ENCODE measurements around the gene TNNT2. TPM values are rescaled to one million over a fixed set of nuclear protein-coding genes. Genes with fewer than 3 reads are reported as not detected.
A peak's percentile ranks its signal among the peaks of the same experiment; 100 is the strongest.

Gene TNNT2
- total and polyA plus RNA-seq, 2 of the 13 experiments (the other 11 are each of a cell fraction or from before 2014, with no cell fraction given), result 0.20 to 0.63 TPM

DNA sequence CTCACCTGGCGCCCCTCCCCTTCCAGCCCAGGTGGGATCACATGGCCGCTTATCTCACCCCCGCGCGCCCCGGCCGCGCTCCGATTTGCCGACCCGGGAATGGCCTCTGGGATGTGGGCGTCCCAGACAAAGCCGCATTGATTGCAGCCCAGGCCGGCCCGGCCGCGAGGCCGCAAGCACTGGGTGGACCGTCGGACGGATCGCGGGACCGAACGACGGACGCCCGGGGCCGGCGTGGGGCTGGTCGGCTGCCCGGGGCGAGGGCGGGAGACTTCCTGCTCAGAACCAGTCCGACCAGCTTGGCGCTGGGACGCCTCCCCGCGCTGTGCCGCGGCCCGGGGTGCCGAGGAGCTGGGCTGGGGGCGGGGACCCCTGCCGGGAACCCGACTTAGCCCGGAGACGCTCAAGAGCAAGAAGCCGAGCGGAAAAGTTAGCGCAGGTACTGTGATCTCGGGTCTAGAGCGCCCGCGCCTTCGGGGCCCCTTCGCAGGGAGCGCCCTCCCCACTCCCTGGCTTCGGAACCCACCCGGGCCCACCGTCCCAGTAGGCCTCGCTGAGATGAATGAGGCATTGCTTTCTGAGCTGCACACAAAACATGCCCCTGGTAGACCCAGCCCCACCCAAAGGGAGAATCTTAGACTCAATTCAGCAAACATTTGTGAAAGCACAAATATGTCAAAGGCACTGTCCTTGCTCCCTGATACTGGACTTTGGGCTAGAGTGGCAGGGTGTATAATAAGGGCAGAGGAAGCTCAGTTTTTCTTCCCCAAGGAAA is 22.1 kb upstream of the TNNT2 start (continued):
- TF ChIP-seq, protein P1, sequence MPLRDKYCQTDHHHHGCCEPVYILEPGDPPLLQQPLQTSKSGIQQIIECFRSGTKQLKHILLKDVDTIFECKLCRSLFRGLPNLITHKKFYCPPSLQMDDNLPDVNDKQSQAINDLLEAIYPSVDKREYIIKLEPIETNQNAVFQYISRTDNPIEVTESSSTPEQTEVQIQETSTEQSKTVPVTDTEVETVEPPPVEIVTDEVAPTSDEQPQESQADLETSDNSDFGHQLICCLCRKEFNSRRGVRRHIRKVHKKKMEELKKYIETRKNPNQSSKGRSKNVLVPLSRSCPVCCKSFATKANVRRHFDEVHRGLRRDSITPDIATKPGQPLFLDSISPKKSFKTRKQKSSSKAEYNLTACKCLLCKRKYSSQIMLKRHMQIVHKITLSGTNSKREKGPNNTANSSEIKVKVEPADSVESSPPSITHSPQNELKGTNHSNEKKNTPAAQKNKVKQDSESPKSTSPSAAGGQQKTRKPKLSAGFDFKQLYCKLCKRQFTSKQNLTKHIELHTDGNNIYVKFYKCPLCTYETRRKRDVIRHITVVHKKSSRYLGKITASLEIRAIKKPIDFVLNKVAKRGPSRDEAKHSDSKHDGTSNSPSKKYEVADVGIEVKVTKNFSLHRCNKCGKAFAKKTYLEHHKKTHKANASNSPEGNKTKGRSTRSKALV (CRISPR knock-in tag; IDR thresholded peaks at IDR 0.05), result peak; percentile 17; the same call in 1 of the 2 replicates
- 0 out of 2 replicates have a peak, but pooled peaks have one; percentile 12 for TF ChIP-seq HMG20A (CRISPR knock-in tag; IDR thresholded peaks at IDR 0.05; ENCODE audit: borderline replicate concordance)
- TF ChIP-seq ZNF776 (CRISPR knock-in tag; IDR thresholded peaks at IDR 0.05), result peak; percentile 77; the same call in 1 of the 2 replicates
- TF ChIP-seq TAF1 (CRISPR knock-in tag; IDR thresholded peaks at IDR 0.05), result peak; percentile 75; the same call in 1 of the 2 replicates
- 0 out of 2 replicates have a peak, but pooled peaks have one; percentile 67 for TF ChIP-seq PAX8 (CRISPR knock-in tag; IDR thresholded peaks at IDR 0.05; ENCODE audit: borderline replicate concordance)
- 0 out of 2 replicates have a peak, but pooled peaks have one; percentile 69 for TF ChIP-seq DR1 (CRISPR knock-in tag; IDR thresholded peaks at IDR 0.05)
- TF ChIP-seq PHF8 (CRISPR knock-in tag; IDR thresholded peaks at IDR 0.05), result peak; percentile 81
- TF ChIP-seq RBM39 (IDR thresholded peaks at IDR 0.05; ENCODE audit: low read depth, low read length, poor library complexity, severe bottlenecking), result peak; percentile 77
- TF ChIP-seq MEIS2 (CRISPR knock-in tag; IDR thresholded peaks at IDR 0.05), result 0 out of 2 replicates have a peak, but pooled peaks have one; percentile 46
- no peak for TF ChIP-seq TBX3 (IDR thresholded peaks at IDR 0.05; ENCODE audit: borderline replicate concordance)
- 0 out of 2 replicates have a peak, but pooled peaks have one; percentile 56 for TF ChIP-seq KLF11 (CRISPR knock-in tag; IDR thresholded peaks at IDR 0.05)
- TF ChIP-seq SOX13 (IDR thresholded peaks at IDR 0.05), result no peak
- peak in 1 of 2 experiments; percentile 29; a peak in 1 of 4 replicates for TF ChIP-seq SOX13 (CRISPR knock-in tag; conservative IDR thresholded peaks at IDR 0.05 in 1 of 2, IDR thresholded peaks at IDR 0.05 in 1 of 2)
- peak; percentile 81 for TF ChIP-seq GFI1 (CRISPR knock-in tag; IDR thresholded peaks at IDR 0.05; ENCODE audit: borderline replicate concordance)
- TF ChIP-seq NR2C2 (CRISPR knock-in tag; IDR thresholded peaks at IDR 0.05; ENCODE audit: borderline replicate concordance), result peak; percentile 22; the same call in 1 of the 2 replicates
- TF ChIP-seq, protein P2, sequence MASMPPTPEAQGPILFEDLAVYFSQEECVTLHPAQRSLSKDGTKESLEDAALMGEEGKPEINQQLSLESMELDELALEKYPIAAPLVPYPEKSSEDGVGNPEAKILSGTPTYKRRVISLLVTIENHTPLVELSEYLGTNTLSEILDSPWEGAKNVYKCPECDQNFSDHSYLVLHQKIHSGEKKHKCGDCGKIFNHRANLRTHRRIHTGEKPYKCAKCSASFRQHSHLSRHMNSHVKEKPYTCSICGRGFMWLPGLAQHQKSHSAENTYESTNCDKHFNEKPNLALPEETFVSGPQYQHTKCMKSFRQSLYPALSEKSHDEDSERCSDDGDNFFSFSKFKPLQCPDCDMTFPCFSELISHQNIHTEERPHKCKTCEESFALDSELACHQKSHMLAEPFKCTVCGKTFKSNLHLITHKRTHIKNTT (CRISPR knock-in tag; IDR thresholded peaks at IDR 0.05), result no peak
- TF ChIP-seq HOXD1 (CRISPR knock-in tag; IDR thresholded peaks at IDR 0.05), result 0 out of 2 replicates have a peak, but pooled peaks have one; percentile 27
- 0 out of 2 replicates have a peak, but pooled peaks have one; percentile 15 for TF ChIP-seq MAFG (CRISPR knock-in tag; IDR thresholded peaks at IDR 0.05)
- TF ChIP-seq FOSL2 (CRISPR knock-in tag; IDR thresholded peaks at IDR 0.05), result peak; percentile 37; the same call in 1 of the 2 replicates
- peak; percentile 77 for TF ChIP-seq XRCC5 (optimal IDR thresholded peaks at IDR 0.05; ENCODE audit: low read length)
- TF ChIP-seq AKAP8 (CRISPR knock-in tag; IDR thresholded peaks at IDR 0.05), result peak; percentile 71; the same call in 1 of the 2 replicates
- 0 out of 2 replicates have a peak, but pooled peaks have one; percentile 28 for TF ChIP-seq KDM6A (CRISPR knock-in tag; IDR thresholded peaks at IDR 0.05; ENCODE audit: low read depth)
- TF ChIP-seq ZSCAN30 (CRISPR knock-in tag; IDR thresholded peaks at IDR 0.05), result peak; percentile 76; the same call in 1 of the 2 replicates
